HG03521 (cell line): ENCODE measurements around the gene MAPT.
"Not testable (repeated sequence)": the region's sequence is repeated elsewhere in the genome, so short reads cannot be mapped to it uniquely, and the experiment has no call there.

Experiments
- ATAC-seq: cut with Tn5 transposase; IDR thresholded peaks from one replicate; pipeline ENCODE4 v1.9.1; 2021; ENCODE audit warnings: mild to moderate bottlenecking, moderate library complexity; ENCODE audit not compliant: unreplicated experiment

Gene MAPT

DNA sequence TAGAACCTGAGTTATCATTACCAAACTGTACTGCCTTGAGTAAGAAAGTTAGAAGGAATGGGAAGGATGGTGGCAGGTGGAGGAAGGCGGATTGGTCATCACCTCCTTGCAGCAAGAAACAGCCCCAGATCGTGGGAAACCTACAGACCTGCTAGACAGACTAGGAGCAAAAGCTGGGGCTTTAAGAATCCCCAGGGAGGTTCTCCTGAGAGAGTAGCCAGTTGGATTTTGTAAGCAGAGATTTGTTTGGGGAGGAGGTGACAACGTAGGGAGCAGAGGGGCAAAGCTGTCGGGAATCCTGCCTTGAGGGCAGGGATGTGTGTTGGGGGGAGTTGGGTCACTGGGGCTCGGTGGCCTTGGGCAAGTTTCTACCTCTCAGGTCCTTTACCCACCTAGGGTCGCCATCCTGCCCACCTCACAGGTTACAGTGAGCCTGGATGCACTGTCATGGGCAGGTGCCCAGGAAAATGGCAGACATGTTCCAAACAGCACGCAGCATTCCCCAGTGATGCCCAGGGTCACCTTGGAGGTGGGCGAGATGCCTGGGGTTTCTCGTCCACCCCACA is 55.5 kb downstream of the MAPT start:
- ATAC-seq: no peak

DNA sequence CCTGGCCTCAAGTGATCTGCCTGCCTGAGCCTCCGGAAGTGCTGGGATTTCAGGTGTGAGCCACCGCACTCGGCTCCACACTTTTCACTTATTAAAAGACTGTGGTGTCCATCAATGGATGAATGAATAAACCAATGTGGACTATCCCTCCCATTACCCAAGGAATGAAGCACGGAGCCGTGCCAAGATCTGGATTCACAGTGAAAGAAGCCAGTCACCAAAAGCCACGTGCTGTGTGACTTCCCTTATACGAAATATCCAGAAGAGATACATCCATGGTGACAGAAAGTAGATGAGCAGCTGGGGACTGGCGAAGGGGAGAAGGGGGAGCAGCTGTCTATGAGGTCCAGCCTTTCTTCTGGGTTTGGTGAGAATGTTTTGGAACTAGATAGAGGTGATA is 56.5 kb downstream of the MAPT start:
- no peak for ATAC-seq

DNA sequence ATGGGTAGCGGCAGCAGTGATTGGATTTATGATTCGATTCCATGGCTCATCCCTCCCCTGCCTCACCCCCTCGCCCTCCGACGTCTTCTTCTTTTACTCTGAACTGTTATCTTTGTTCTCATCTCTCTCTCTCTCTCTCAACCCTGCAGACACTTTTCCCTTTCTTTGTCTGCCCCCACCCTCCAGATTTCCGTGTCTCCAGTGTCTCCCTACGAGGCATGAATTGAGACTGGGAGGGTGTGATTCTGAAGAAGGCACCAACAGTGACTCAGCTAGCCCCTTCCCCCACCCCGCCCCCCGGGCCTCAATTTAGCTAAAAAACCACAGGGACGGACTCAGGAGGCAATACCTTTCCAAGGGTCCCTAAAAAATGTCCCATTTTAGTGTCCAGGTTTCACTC is 57.0 kb downstream of the MAPT start:
- no peak for ATAC-seq

DNA sequence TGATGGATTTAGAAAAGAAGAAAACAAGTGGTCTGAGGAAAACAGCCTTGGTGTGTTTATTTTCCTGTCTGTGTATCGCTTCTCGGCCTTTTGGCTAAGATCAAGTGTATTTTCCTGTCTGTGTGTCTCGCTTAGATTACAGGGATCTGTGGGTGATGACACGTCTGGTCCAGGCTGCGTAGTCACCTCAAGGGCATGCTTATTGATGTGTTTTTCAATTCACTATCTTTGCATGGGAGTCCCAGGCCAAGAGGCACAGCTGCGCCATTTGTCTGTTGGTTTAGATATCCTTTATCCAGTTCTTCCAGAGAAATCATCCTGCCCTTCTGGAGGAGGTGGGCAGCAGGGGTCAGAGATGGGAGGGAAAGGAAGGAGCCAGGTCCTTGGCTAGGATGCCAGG is 57.6 kb downstream of the MAPT start:
- no peak for ATAC-seq

DNA sequence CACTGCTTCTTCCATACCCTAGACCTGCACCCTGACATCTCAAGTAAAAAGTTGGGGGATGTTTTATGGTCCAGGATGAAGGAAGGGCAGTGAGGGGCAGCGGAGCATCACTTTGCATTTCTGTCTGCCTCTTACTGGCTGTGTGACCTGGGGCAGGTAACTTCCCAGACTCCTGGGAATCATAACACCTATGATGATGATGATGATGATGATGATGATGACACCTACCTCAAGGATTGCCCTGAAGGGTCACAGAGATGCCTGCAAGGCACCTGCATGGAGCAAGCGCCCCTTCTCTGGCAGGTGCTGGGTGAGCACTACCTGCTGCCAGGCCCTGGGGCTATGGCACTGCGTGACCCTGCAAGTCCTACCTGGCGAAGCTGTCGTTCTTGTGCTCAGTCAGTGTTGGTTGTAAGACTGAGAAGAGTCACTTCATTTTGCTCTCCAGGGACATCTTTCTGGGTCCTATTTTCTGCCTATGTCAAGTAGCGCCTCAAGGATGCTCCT is 58.5 kb downstream of the MAPT start:
- ATAC-seq: no peak

DNA sequence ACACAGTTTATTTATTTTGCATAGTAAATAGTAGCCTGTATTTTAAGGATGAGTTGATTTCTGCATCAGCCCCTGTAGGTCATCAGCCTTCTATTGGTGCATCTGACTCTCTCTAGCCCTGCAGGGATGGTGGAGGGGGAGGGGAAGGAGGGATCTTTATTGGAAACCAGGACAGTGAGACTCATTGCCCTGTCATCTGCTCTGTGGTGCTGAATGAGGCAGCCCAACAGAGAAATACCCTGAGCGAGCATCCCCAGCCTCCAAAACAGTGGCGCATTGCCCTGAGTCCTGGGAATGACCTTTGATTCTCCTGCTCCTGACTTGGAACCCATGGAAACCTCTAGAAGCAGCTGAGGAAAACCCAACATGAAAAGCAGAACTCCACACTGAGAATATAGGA is 59.2 kb downstream of the MAPT start:
- ATAC-seq: no peak

DNA sequence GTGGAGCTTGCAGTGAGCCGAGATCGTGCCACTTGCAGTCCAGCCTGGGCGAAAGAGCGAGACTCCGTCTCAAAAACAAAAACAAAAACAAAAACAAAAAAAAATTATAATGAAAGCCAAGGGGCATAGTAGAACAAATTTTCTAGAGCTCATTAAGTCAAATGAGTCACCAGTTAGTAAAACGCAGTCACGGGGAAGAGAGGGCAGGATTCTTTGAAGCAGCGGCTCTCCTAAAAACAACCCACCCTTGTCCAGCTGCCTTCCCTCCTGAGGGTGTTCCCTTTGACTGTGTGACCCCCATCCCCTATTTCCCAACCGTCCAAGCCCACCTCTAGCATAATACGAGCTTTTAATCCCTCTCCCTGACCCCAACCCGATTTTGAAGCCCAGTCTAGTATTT is 60.6 kb downstream of the MAPT start:
- ATAC-seq: no peak

DNA sequence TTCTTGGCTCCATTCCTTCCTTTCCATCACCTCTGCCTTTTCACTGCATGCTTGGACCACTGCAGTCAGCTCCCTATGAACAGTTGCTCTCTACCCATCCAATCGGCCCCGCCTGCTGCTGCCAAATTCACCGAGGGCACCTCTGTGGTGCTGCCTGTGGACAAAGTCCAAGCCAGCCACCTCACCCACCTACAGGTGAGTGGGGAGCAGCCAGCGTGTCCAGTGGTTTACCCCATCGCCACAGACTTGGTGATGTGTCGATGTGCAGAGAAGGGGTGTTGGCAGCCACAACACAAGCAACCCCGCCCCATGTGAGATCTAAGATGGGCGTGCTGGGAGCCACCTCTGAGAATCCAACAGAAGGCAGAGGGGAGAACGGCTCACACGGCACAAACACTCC is 61.0 kb downstream of the MAPT start:
- ATAC-seq: no peak

DNA sequence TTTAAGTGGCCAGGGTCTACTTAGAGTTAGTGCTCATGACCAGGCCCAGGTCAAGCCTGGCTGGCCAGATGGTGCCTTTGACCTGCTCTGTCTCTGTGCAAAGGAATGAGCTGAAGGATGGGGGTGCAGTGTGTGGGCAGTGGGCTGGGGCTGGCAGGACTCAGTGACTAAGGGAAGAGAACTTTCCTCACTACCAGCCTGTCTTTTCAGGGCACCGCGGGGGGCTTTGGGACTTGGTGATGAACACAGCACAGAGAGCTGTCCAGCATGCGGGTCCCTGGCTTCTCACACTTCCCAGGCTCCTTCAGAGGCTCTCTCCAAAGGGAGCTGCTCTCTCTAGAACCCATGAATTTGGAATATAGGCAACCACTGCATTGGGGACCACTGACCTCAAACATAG is 61.7 kb downstream of the MAPT start:
- no peak for ATAC-seq

DNA sequence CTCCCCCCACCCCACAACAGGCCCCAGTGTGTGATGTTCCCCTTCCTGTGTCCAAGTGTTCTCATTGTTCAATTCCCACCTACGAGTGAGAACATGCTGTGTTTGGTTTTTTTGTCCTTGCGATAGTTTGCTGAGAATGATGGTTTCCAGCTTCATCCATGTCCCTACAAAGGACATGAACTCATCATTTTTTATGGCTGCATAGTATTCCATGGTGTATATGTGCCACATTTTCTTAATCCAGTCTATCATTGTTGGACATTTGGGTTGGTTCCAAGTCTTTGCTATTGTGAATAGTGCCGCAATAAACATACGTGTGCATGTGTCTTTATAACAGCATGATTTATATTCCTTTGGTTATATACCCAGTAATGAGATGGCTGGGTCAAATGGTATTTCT is 62.4 kb downstream of the MAPT start:
- ATAC-seq: not testable (repeated sequence)

DNA sequence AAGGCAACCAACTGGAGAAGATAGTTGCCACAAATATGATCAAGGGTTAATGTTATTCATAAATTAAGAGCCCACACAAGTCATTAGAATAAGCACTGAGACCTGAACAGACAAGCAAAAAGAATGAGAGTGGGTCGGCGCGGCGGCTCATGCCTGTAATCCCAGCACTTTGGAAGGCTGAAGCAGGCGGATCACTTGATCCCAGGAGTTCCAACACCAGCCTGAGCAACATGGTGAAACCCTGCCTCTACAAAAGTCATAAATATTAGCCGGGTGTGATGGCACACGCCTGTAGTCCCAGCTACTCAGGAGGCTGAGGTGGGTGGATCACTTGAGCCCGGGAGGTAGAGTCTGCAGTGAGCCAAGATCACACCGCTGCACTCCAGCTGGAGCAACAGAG is 64.0 kb downstream of the MAPT start:
- no peak for ATAC-seq

DNA sequence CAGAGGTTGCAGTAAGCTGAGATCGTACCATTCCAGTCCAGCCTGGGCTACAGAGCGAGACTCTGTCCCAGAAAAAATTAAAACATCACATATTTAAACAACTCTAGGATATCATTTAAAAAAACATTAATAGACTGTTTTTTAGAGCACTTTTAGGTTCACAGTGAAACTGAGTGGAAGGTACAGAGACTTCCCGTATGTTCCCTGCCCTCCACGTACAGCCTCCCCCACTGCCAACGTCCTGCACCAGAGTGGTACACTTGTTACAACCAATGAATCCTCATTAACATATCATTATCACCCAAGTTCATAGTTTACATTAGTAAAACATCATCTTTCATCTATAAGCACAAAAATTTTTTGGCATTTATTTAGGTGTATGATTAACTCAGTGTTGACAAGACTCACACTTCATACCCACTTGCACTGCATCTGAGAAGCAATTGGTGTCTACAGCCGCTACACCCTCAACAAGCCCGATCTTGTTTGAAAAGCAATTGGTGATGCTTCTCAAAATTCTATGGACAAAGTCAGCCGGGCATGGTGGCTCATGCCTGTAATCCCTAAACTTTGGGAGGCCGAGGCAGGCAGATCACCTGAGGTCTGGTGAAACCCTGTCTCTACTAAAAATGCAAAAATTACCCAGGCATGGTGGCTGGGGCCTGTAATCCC is 64.8 kb downstream of the MAPT start:
- no peak for ATAC-seq

DNA sequence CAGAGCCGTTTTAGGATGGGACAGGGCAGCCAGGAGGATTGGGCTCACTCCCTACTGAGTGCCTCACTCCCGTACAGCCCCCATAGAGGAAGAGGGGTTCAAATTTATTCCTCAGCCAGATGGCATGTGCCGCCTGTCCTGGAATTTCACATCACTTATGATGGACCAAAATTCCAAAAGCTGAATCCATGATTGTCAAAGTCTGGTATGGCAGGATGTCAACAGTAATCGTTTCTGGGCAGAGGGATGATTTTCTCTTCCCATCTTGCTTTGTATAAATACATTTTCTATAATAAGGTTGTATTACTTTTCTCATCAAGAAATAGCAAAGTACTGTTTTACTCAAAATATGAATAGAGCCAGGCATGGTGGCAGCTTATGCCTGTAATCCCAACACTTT is 66.0 kb downstream of the MAPT start:
- ATAC-seq: no peak

DNA sequence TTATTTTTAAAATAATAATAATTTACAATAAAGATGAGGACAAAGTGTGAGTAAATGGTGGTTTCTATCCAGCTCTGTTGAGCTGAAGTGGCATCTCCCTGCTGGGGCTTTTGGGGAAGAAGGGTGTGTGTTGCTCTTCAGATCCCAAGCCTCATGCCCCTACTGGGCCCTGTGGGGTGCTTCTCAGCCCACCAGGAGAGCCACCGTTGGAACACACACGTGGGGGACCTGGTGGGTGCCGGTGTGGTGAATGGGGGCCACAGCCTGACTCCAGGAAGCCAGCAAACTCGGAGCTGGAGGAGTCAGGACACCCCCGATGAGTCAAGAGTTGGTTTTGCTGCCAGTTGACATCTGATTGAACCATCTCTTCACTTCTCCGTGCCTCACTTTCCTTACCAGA is 66.9 kb downstream of the MAPT start:
- no peak for ATAC-seq

DNA sequence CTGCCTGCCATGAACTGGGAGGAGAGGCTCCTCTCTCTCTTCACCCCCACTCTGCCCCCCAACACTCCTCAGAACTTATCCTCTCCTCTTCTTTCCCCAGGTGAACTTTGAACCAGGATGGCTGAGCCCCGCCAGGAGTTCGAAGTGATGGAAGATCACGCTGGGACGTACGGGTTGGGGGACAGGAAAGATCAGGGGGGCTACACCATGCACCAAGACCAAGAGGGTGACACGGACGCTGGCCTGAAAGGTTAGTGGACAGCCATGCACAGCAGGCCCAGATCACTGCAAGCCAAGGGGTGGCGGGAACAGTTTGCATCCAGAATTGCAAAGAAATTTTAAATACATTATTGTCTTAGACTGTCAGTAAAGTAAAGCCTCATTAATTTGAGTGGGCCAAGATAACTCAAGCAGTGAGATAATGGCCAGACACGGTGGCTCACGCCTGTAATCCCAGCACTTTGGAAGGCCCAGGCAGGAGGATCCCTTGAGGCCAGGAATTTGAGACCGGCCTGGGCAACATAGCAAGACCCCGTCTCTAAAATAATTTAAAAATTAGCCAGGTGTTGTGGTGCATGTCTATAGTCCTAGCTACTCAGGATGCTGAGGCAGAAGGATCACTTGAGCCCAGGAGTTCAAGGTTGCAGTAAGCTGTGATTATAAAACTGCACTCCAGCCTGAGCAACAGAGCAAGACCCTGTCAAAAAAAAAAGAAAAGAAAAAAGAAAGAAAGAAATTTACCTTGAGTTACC is 68.0 kb downstream of the MAPT start:
- no peak for ATAC-seq

DNA sequence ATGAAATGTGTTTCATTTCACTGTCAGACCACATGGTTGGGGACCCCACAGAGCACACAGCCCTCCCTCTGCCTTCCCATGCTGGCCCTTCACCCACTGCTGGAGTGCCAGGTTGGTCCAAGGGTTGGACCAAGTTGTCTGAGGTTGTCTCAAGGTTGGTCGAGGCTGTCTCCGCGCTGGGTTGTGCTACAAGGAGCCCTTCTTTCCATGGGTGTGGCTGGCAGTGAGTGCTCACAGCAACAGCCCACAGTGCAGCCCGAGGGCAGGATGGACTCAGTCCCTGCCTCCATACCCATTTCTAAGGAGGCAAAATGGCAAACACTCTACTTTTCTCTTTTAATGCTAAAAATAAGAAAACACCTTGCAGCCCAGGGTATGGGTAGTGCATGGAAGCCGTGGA is 68.9 kb downstream of the MAPT start:
- no peak for ATAC-seq

DNA sequence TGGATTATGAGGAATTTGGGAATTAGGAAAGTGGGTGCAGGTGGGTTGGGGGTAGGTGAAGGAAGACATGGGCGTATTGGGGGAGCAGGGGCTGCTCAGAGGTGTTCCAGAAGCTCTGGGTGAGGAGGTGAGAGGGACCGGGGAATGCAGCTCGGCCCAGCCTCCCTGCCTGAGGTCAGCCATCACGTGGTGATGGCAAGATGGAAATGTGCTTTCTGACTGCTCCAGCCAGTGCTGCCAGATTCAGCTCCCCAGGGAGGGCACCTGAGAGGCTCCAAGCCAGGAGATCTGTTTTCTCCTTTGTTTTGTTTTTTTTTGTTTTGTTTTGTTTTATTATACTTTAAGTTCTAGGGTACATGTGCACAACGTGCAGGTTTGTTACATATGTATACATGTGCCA is 69.5 kb downstream of the MAPT start:
- no peak for ATAC-seq

DNA sequence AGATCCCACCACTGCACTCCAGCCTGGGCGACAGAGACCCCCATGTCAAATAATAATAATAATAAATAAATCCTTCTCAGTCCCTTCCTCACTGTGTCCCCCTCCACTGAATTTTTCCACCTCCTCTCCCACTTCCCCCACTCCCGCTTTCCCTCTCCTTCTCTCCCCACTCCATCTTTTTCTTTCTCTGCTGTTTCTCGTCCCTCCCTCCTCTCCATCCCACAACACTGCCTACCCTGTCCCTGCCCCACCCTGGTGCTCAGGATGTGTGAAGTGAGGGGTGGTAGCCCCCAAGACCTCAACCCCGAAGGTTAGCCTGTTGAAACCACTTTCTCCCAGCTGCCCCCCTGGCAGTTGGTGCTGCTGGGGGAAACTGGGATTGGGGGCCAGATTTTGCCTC is 70.3 kb downstream of the MAPT start:
- ATAC-seq: no peak

DNA sequence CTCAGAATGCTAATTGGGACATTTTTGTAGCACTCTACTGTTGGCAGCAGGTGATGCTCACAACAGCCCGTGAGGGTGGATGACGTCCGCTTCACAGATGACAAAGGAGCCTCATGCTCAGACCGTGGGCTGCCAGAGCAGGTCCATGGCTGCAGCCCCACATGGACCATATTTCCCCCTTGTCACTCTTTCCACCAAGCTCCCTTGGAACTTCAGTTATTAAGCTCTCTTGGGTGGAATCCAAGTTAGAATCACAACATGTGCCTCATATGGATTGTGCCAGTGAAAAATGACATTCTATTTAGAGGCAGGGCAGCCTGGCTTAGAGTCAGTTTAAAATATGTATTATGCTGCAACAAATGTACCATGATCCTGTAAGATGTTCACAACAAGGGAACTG is 71.5 kb downstream of the MAPT start:
- no peak for ATAC-seq

DNA sequence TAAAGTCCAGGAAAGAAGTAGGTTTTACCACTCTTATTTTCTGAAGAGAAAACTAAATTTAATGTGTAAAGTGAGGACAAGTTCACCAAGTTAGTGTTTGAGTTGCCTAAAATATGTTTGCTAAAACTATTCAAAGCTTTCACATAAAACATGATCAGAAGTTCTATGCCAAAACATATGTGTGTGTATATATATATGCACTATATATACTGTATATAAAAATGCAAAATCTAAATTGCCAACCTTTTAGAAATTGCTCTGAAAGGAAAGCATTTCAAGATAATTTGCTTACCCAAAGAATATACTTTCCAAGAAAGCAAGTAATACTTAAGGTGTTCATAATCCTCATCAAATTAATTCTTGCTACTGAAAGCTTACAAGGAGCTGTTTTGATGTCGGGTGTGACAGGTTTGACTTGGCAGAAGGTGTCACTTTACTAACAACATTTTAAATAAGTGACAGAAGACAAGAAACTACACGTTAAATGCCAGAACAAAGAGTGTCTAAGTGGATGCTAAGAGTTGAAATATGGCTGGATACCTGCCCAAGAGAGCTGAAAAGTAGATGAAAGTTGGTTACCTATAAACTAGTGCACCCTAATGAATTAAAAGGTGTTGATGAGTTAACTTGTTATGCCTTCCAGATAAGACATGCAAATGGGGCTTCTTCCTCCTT is 72.4 kb downstream of the MAPT start:
- ATAC-seq: no peak

DNA sequence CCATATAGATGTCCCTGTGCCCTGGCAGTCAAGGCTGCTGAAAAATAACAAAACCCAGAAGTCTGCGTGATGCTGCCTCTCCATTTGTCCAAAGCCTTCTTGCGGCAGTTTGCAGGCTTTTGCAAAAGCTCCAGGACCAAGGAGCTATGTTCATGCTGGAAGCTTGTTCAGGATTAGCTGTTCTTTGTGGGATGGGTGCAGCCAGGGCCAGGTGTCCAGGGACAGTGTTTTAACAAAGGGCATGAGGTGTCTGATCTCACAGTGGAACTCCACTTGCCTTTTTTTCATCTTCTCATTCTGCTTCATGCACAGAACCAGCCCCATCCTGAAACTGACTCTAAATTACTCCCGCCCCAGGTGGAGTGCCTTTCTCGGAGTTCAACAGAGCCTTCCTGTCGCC is 73.0 kb downstream of the MAPT start:
- no peak for ATAC-seq

DNA sequence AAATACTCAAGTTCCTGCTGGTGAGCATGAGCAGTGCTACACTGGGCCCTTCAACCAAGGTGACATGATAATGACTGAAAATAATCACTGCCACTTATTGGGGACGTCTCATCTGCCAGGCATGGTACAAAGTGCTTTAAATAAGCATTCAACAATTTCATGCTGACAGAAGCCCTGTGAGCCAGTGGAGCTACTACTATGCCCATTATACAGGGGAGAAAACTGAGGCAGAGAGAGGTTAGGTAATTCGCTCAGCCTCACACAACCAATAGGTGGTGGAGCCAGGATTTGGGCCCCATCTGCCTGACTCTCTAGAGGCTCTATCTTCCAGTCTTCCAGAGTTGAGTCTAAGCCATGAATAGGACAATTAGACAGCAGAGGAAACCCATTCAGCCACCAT is 74.4 kb downstream of the MAPT start:
- no peak for ATAC-seq
